T-helper 17 cell (primary cell): ENCODE measurements around the gene GRIK3. TPM values are rescaled to one million over a fixed set of nuclear protein-coding genes. Genes with fewer than 3 reads are reported as not detected.

ENCODE experiments used
- ATAC-seq: fragments of 150-1000 bp; cut with Tn5 transposase; 2 replicates; pipeline ENCODE4 v1.10.0; 2021; ENCODE audit warnings: mild to moderate bottlenecking, moderate library complexity
- DNase-seq, 3 donors: peaks; one replicate each; pipeline versions ENCODE4 v3.0.0 to v3.0.0-alpha.2; 2020 to 2021
- H3K9me3 ChIP-seq: one replicate; pipeline ENCODE4 v1.7.0; 2013; ENCODE audit warnings: low read length, mild to moderate bottlenecking; ENCODE audit not compliant: control insufficient read depth, poor library complexity, severe bottlenecking
- H3K27ac Mint-ChIP-seq: one replicate; pipeline ENCODE4 v1.8.0; 2022; ENCODE audit warnings: mild to moderate bottlenecking, moderate library complexity, mixed read lengths
- H3K27me3 Mint-ChIP-seq: one replicate; pipeline ENCODE4 v1.8.0; 2022; ENCODE audit warnings: mixed read lengths
- H3K36me3 Mint-ChIP-seq: one replicate; pipeline ENCODE4 v1.8.0; 2022; ENCODE audit warnings: low read depth, mixed read lengths
- H3K4me1 Mint-ChIP-seq: one replicate; pipeline ENCODE4 v1.8.0; 2022; ENCODE audit warnings: mild to moderate bottlenecking, mixed read lengths
- H3K4me3 Mint-ChIP-seq: one replicate; pipeline ENCODE4 v1.8.0; 2022; ENCODE audit warnings: mild to moderate bottlenecking, moderate library complexity, mixed read lengths
- total RNA-seq, 4 donors: library from RNA in 2 of 4; stranded (reverse) in 2 of 4; gene quantifications; one replicate each; pipeline ENCODE4 v1.2.3 and lab custom pipeline; 2022 to 2026

GRIK3 gene
- total RNA-seq, 2 donors from 2014 or later: not detected

DNA sequence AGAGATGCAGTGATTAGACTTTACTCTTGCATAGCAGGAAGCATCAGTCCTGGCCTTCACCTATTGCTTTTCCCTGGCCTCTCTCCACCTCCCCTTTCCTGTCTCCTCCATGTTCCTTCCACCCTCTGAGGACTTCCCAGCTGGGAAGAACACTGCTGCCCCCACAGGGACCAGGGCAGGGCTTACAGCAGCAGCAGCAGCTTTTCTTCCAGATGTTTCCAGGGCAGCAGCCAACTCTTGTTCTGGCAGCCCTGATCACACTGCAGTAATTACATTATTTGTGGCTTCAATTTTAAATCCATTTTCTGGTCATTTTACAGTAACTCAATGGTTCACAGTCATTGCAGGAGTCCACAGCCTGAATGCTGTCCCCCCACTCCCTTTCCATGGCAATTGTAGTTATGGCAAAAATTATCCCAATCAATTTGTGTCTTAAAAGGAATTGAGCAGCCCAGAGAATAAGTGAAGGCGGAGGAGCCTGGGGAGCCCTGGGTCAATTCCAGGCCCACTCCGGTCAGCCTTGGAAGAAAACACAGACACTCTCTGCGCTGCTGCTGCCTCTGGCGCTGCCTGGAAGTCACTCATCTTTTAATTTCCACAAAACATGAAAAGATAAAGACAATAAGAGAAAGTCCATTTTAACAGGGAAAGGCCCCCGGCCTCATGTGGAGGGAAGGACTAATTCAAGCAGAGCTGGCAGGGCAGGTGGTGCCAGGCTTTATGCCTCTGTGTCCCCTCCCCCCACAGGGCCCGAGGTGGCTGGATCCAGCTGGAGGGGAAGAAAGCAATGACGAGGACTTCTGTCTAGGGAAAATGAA lies 148.6 kb downstream of the GRIK3 start:
- no peaks in the 10 kb centered on the region for H3K4me1 Mint-ChIP-seq
- H3K27ac Mint-ChIP-seq: no peak overlapping the region
- H3K9me3 ChIP-seq: no peaks in the 10 kb centered on the region
- H3K27me3 Mint-ChIP-seq: peaks cover 34% of the 10 kb centered on the region
- no peak for DNase-seq
- H3K4me3 Mint-ChIP-seq: no peak overlapping the region
- H3K36me3 Mint-ChIP-seq: peaks cover 2% of the 10 kb centered on the region
- ATAC-seq: no peak

- H3K36me3 Mint-ChIP-seq: peaks cover 2% of the 10 kb centered on the region
- no peak overlapping the region for H3K4me3 Mint-ChIP-seq
- peaks cover 38% of the 10 kb centered on the region for H3K27me3 Mint-ChIP-seq
- ATAC-seq (no peak), DNase-seq (no peak)
- H3K27ac Mint-ChIP-seq: no peak overlapping the region
- H3K9me3 ChIP-seq: no peaks in the 10 kb centered on the region
- no peaks in the 10 kb centered on the region for H3K4me1 Mint-ChIP-seq
These were observed 149.5 kb downstream of the GRIK3 start for GRCh38 chr1:36884801-36885200.

DNA sequence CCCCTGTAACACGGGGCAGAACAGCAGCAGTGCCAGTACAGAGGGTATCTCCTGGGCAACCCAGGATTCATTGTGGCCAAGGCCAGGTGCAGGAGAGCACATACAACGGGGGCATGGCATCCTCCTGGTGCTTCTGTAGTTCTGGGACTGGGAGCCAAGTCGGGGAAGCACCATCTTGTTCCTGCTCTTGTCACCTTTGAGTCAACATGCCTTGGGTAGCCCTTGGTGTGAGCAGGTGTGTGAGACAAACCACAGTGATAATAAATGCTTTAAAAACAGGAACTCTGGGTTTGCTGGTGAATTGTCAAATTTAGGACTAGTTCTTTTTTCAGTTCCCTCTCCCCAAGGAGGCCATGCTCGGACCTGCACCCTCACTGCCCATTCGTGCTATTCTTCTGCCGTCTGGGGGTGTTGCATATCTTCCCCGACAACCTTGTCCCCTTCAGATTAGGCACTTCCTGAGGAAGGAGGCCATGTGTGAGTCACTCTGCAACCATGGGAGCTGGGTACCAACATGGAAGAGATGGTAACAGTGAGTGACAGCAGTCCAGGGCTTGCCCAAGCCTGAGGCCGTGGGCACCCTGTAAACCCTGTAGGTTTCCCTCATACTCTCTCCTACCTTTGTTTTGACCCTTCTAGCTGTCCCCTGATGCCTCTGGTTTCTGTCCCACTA lies 150.2 kb downstream of the GRIK3 start:
- no peaks in the 10 kb centered on the region for H3K4me1 Mint-ChIP-seq
- ATAC-seq (no peak), DNase-seq (no peak)
- no peak overlapping the region for H3K4me3 Mint-ChIP-seq
- peaks cover 39% of the 10 kb centered on the region for H3K27me3 Mint-ChIP-seq
- H3K9me3 ChIP-seq: no peaks in the 10 kb centered on the region
- peaks cover 2% of the 10 kb centered on the region for H3K36me3 Mint-ChIP-seq
- no peak overlapping the region for H3K27ac Mint-ChIP-seq

- Mint-ChIP-seq H3K27me3 (peaks cover 39% of the 10 kb centered on the region), H3K4me3 (no peak overlapping the region), H3K27ac (no peak overlapping the region), H3K36me3 (peaks cover under 1% of the 10 kb centered on the region), H3K4me1 (no peaks in the 10 kb centered on the region)
- ATAC-seq (no peak), DNase-seq (no peak)
- H3K9me3 ChIP-seq: no peaks in the 10 kb centered on the region
These were observed 150.9 kb downstream of the GRIK3 start for GRCh38 chr1:36883315-36883949.

DNA sequence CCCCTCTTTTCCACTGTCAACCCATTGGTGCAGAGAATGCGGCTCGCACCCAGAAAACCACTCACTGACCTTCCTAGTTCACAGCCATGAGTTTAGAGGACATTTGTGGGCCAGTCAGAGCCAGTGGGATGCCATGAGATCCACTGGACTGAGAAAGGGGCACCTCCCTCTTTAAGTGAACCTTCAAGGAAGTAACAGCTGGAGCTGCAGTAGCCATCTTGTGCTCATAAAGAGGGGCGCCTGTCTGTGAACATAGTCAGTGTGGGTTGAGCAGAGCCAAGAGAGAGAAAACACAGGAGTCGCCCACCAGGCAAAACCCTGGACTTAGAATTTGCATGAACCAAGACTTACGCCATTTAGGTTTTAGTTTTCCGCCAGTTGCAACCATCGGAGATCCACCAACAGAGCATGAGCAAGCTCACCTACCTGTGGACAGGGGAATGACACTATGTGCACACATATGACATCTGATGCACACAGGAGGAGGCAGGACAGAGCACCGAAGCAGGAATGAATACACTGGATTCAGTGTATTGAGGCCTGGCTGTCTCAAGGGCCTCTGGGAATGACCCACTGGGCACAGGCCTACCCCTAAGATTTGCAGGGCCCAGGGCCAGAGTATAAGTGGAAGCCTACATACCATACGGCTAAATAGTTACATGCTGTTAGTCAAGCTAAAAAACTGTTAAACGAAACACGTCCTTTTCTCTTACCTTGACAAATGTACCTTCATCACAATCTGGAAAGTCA lies 151.6 kb downstream of the GRIK3 start:
- no peaks in the 10 kb centered on the region for H3K9me3 ChIP-seq
- Mint-ChIP-seq H3K27me3 (peaks cover 40% of the 10 kb centered on the region), H3K4me3 (no peak overlapping the region), H3K27ac (no peak overlapping the region), H3K36me3 (no peaks in the 10 kb centered on the region), H3K4me1 (no peaks in the 10 kb centered on the region)
- ATAC-seq (no peak), DNase-seq (no peak)

GRCh38 chr1:36881541-36881940 lies 152.8 kb downstream of the GRIK3 start:
- ATAC-seq: no peak
- no peak overlapping the region for H3K27ac Mint-ChIP-seq
- H3K4me3 Mint-ChIP-seq: no peak overlapping the region
- H3K9me3 ChIP-seq: no peaks in the 10 kb centered on the region
- H3K36me3 Mint-ChIP-seq: no peaks in the 10 kb centered on the region
- peaks cover 51% of the 10 kb centered on the region for H3K27me3 Mint-ChIP-seq
- H3K4me1 Mint-ChIP-seq: no peaks in the 10 kb centered on the region
- DNase-seq: no peak

- Mint-ChIP-seq H3K27me3 (peaks cover 51% of the 10 kb centered on the region), H3K27ac (no peak overlapping the region)
These were observed 153.3 kb downstream of the GRIK3 start for GRCh38 chr1:36881068-36881405.

DNA sequence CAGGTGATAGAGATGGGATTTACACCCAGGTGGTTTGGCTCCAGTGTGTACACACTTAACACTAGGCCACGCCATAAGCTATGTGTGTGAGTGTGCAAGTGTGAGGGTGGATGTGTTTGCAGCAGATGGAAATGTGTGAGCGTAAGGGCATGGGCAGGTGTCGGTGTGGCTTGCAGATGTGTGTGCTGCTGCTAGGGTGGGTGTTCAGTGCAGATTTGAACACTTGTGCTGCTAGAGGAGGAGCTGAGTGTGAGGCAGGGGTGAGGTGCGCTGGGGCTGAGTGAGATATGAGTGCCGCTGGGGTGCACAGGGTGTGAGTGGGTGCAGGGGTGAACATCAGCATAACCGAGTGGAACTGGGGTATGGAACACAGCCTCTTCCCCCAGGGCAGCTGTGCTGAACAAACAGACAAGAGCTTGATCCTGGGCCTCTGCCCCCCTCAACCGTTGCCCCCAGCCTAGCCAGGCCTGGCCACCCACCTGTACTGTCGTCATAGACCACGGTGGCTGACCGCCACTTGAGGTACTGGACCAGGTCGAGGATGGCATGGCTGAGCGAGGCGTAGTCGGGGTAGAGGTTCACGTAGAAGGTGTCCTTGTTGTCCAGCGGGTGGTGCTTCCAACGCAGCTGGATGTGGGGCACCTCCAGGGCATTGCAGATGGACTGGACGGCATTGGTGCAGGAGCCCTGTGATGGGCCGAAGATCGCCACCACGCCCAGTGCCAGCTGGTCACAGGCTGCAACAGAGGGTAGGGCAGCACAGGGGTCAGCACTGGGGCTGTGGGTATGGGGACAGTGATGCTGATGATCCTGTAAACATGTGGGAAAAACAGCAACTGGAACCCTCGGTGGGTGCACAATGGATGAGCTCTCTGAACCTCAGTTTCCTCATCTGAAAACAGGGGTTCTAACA lies 153.9 kb downstream of the GRIK3 start:
- Mint-ChIP-seq H3K4me3 (no peak overlapping the region), H3K4me1 (no peaks in the 10 kb centered on the region), H3K27me3 (peaks cover 51% of the 10 kb centered on the region)

More at GRCh38 chr1:36881068-36881405, 153.3 kb downstream of the GRIK3 start:
- H3K4me3 Mint-ChIP-seq: no peak overlapping the region
- H3K36me3 Mint-ChIP-seq: no peaks in the 10 kb centered on the region
- no peaks in the 10 kb centered on the region for H3K4me1 Mint-ChIP-seq
- no peak for DNase-seq
- no peak for ATAC-seq
- no peaks in the 10 kb centered on the region for H3K9me3 ChIP-seq

GRCh38 chr1:36879613-36880012 lies 154.7 kb downstream of the GRIK3 start:
- H3K9me3 ChIP-seq: no peaks in the 10 kb centered on the region
- H3K36me3 Mint-ChIP-seq: no peaks in the 10 kb centered on the region
- DNase-seq: no peak
- no peak for ATAC-seq
- no peak overlapping the region for H3K4me3 Mint-ChIP-seq
- no peak overlapping the region for H3K27ac Mint-ChIP-seq
- H3K4me1 Mint-ChIP-seq: no peaks in the 10 kb centered on the region
- H3K27me3 Mint-ChIP-seq: peaks cover 57% of the 10 kb centered on the region

More for the DNA sequence above, 153.9 kb downstream of the GRIK3 start:
- no peak for DNase-seq
- no peak for ATAC-seq
- no peaks in the 10 kb centered on the region for H3K9me3 ChIP-seq
- Mint-ChIP-seq H3K27ac (no peak overlapping the region), H3K36me3 (no peaks in the 10 kb centered on the region)

DNA sequence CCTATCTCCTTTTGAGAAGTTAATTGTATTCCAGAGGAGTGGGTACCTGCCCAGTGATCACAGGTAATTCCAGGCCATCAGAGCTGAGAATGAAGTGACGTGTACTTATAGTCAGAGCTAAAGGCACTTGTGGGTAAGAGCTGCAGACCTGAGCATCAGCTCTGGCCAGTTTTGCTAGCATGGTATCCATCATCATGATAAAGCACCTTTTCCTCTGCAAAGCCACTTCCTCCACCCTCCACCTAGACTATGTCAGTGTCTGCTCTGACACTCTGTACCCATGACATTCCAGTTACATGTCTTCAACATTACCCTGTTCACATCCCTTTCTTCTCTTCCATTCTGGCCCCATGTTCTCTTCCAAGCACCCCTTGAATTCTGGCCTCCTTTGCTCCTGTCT lies 157.3 kb downstream of the GRIK3 start:
- H3K4me1 Mint-ChIP-seq: no peaks in the 10 kb centered on the region
- no peaks in the 10 kb centered on the region for H3K36me3 Mint-ChIP-seq
- H3K27me3 Mint-ChIP-seq: peaks cover 61% of the 10 kb centered on the region
- no peak for DNase-seq
- no peak overlapping the region for H3K4me3 Mint-ChIP-seq
- no peaks in the 10 kb centered on the region for H3K9me3 ChIP-seq
- no peak overlapping the region for H3K27ac Mint-ChIP-seq
- no peak for ATAC-seq

DNA sequence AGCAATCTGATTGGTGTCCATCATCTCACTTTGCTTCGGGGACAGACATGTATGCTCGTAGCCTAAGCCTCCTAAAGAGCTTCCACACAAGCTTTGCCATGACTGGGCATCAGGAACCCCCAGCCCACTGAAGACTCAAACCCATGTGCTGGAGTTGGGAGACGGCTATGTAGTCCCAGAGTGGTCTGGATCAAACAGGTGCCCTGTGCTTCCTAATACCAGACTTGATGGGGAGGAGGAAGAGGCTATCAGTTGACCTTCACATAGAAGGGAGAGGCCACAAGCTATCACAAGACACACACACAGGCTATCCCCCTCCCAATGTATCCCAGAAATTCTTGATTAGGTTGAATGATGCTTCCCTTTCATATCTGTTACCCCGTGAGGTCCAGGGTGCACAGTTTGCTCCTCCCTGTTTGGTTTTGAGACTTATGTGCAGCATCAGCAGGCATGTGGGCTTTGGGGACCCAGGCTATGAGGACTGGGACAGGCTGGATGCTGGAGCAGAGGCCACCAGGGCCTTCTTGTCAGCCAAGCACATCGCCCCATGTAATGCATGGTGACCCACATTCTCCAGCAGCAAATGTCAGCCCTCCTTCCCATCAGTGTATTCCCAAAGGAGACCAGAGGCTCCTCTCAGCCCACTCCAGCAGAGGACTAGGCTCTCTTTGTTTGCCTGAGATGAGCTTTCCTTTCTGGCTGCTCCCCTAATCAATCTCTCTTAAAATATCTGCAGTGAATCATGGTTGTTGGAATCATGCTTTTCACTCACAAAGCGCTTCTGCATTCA lies 159.8 kb downstream of the GRIK3 start:
- H3K4me3 Mint-ChIP-seq: no peak overlapping the region
- H3K36me3 Mint-ChIP-seq: no peaks in the 10 kb centered on the region
- peaks cover 48% of the 10 kb centered on the region for H3K27me3 Mint-ChIP-seq
- H3K4me1 Mint-ChIP-seq: no peaks in the 10 kb centered on the region
- DNase-seq (no peak), ATAC-seq (no peak)
- H3K27ac Mint-ChIP-seq: no peak overlapping the region
- H3K9me3 ChIP-seq: no peaks in the 10 kb centered on the region

DNA sequence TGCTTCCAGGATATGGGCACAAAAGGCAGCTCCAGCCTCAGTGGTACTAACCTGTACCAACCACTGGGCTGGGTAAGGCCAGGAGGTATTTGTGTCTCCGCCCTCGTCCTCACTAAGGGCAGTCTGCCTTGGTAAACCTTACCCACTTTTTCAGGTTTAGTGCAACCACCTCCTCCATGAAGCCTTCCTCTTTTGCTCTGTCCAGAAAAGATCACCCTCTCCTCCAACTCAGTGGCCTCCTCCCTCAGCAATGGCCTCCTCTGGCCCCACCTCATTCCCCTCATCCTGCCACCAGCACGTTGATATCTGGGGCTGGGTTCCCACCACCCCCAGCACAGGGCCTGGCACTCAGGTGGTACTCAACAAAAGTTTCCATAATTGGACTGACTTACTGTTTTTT lies 161.5 kb downstream of the GRIK3 start:
- ATAC-seq (no peak), DNase-seq (no peak)
- H3K27ac Mint-ChIP-seq: no peak overlapping the region
- no peak overlapping the region for H3K4me3 Mint-ChIP-seq
- no peaks in the 10 kb centered on the region for H3K36me3 Mint-ChIP-seq
- H3K9me3 ChIP-seq: no peaks in the 10 kb centered on the region
- H3K4me1 Mint-ChIP-seq: peaks cover 2% of the 10 kb centered on the region
- peaks cover 42% of the 10 kb centered on the region for H3K27me3 Mint-ChIP-seq
